ENCODE measurements around the gene SPATA2. TPM values are rescaled to one million over a fixed set of nuclear protein-coding genes. Genes with fewer than 3 reads are reported as not detected.
"Not testable (repeated sequence)": the region's sequence is repeated elsewhere in the genome, so short reads cannot be mapped to it uniquely, and the experiment has no call there.

The SPATA2 gene
- total RNA-seq, 1 donor from 2014 or later: 2.4 TPM

- no peak for DNase-seq
Measured at GRCh38 chr20:49882171-49882970, 33.0 kb downstream of the SPATA2 start.

GRCh38 chr20:49880724-49881445 is 34.4 kb downstream of the SPATA2 start:
- DNase-seq: no peak

GRCh38 chr20:49880177-49880576 is 35.2 kb downstream of the SPATA2 start:
- peak; percentile 41 for DNase-seq

GRCh38 chr20:49878977-49879376 is 36.4 kb downstream of the SPATA2 start:
- no peak for DNase-seq

GRCh38 chr20:49877386-49877921 is 37.9 kb downstream of the SPATA2 start:
- no peak for DNase-seq

- no peak for DNase-seq
Measured at GRCh38 chr20:49874696-49875095, 40.6 kb downstream of the SPATA2 start.

GRCh38 chr20:49872056-49872455 is 43.3 kb downstream of the SPATA2 start:
- DNase-seq: no peak

GRCh38 chr20:49871391-49871948 is 43.9 kb downstream of the SPATA2 start:
- no peak for DNase-seq

GRCh38 chr20:49870261-49870660 is 45.1 kb downstream of the SPATA2 start:
- no peak for DNase-seq

GRCh38 chr20:49868964-49869363 is 46.4 kb downstream of the SPATA2 start:
- DNase-seq: no peak

- no peak for DNase-seq
Measured at GRCh38 chr20:49868538-49868937, 46.8 kb downstream of the SPATA2 start.

- no peak for DNase-seq
Measured at GRCh38 chr20:49867453-49868215, 47.7 kb downstream of the SPATA2 start.

GRCh38 chr20:49866051-49866450 is 49.3 kb downstream of the SPATA2 start:
- DNase-seq: no peak

GRCh38 chr20:49865559-49865958 is 49.8 kb downstream of the SPATA2 start:
- DNase-seq: no peak

GRCh38 chr20:49863666-49864065 is 51.7 kb downstream of the SPATA2 start:
- DNase-seq: no peak

GRCh38 chr20:49862607-49863200 is 52.6 kb downstream of the SPATA2 start:
- DNase-seq: no peak

- DNase-seq: not testable (repeated sequence)
Measured at GRCh38 chr20:49861232-49861631, 54.1 kb downstream of the SPATA2 start.

GRCh38 chr20:49859807-49860206 is 55.5 kb downstream of the SPATA2 start:
- DNase-seq: no peak

- DNase-seq: no peak
Measured at GRCh38 chr20:49859011-49859410, 56.3 kb downstream of the SPATA2 start.

- no peak for DNase-seq
Measured at GRCh38 chr20:49858076-49858585, 57.2 kb downstream of the SPATA2 start.

GRCh38 chr20:49856904-49857303 is 58.4 kb downstream of the SPATA2 start:
- no peak for DNase-seq

Measured in tongue (tissue), 2 donors.